Cortex of kidney (tissue), 1 donor: ENCODE data around the gene UCMA.

Experiments
- DNase-seq: peaks from one replicate; lab custom pipeline; 2025; lab: John Stamatoyannopoulos, UW

Gene UCMA

DNA sequence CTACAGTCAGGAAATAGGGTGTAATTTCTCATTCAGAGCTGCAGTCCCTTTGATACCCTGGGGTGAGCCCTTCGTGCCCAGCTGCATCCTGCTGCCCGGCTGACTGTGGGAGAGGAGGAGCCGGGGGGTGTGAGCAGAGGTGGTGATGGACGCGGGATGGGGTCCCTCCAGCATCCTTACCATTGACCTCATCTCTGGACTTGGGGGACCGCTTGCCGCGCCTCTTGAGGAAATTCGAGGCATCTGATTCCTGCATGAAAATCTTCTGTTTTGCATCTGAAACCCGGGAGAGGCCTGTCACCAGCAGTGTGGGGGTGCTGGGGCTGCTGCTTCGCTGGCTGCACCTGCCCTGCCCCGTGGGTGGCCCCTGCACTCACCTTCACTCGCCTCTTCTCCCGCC lies 816 bp downstream of the UCMA start:
- no peak for DNase-seq

- no peak for DNase-seq
These were observed 2.4 kb downstream of the UCMA start for GRCh38 chr10:13231808-13232207.

DNA sequence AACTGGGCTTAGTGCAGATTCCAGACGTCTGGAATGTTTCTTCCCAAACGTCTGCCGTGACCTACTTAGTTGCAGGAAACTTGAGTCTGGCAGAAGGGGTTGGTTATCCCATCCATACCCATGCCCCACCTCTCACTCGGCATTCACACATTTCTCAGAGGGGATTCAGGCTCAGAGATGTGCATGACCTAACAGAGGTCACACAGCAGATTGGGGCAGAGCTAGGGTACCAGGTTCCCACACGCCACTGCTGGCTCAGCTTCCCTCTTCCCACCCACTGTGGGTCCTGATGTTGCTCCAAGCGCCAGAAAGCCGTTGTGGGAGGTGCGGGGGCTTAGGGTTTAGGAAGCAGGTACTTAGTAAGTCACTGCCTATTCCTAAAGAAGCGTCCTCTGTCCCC lies 3.0 kb downstream of the UCMA start:
- no peak for DNase-seq

DNA sequence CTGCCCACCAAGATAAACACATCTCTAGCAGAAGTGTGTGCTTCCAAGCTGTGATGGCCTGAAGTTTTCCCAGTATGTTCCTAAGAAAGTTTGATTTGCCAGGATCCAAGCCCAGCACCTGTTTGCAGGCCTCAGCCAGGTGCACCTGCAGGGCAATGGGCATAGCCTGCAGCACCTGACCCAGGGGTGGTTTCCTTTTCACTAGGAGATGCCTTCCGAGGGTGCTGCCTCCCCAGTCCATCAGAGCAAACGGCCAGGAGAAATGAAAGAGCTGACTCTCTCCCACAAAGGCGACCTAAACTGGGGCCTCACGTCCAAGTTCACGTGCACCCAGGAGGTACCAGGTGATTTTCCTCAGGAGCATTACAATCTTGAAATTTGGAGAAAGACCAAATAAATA lies 7.1 kb downstream of the UCMA start:
- no peak for DNase-seq

- no peak for DNase-seq
These were observed 8.6 kb downstream of the UCMA start for GRCh38 chr10:13225601-13226000.

DNA sequence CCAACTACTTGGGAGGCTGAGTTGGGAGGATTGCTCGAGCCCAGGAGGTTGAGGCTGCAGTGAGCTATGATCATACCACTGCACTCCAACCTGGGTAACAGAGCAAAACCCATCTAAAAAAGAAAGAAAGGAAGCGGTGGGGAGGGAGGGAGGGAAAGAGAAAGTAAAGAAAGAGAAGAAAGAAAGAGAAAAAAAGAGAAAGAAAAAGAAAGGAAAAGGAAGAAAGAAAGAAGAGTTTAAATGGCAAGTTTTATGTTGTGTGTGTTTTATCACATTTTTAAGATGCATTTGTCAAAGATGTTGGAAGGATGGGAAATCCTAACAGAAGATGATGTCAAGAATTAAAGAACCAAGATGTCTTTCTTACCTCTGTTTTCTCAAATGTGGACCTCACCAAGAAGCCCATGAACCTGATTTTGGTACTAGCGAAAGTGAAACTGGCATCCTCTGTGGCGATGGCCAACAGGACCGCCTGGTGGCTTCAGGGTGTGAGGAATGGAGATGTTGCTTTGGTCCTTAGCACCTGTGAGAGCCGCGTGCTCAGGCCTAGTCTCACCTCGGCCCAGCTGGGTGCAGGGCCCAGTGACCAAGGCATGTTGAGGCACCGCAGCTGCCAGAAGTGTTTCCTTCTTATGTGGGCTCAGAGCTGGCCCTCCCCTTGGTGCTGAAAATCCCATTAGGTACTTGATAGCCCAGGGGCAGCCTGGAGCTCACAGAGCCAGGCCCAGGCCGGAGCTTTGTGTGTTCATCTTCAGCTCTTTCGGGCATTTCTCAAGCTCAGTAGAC lies 9.8 kb downstream of the UCMA start:
- no peak for DNase-seq

GRCh38 chr10:13223241-13223640 lies 10.9 kb downstream of the UCMA start:
- no peak for DNase-seq

DNA sequence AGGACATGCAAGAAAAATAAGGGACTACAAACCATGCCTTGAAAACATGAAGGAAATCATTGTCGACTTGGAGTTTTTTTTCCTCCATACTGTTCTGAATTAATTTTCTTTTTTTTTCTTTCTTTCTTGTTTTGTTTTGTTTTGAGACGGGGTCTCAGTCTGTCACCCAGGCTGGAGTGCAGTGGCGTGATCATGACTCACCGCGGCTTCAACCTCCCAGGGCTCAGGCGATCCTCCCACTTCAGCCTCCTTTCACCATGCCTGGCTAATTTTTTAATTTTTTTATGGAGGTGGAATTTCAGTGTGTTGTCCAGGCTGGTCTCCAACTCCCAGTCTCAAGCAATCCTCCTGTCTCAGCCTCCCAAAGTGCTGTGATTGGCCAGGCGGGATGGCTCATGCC lies 11.6 kb downstream of the UCMA start:
- no peak for DNase-seq

DNA sequence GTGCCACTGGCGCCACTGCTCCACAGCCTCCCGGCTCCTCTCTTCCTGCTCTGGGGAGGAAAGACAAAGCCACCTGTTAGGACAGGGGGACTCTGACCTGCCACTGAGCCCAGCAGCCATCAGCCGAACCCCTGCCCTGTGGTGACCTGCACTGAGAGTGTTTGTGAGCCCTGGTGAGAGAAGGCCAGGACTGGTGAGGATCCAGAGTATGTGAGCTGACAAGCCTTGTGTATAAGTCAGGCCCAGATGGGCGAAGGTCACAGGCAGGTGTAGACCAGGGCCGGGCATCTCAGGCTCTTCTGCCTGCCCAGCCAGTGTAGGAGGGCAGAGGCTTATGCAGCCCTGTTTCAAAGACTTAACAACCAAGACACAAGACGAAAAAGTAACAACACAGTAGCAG lies 12.0 kb downstream of the UCMA start:
- no peak for DNase-seq

DNA sequence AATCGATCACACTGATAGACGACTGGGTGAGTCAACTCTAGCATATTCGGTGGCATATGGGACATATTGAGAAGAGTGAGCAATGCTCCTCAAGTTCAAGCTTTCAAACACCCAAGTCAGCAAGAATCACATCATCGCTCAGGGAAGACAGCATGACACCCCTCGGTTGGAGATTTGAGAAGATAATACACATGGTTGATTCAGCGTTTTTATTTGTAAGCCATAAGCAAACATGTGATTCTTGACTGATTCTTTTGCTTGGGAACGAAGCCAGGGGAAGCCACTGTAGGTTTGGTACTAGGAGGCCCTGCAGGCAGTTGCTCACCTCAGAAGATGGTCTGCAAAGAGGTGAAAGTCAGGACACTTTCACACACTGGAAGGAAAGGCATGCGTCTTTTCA lies 12.6 kb downstream of the UCMA start:
- DNase-seq, result no peak

GRCh38 chr10:13219685-13220670 lies 14.2 kb downstream of the UCMA start:
- DNase-seq, result no peak

GRCh38 chr10:13218878-13219277 lies 15.3 kb downstream of the UCMA start:
- DNase-seq, result no peak

DNA sequence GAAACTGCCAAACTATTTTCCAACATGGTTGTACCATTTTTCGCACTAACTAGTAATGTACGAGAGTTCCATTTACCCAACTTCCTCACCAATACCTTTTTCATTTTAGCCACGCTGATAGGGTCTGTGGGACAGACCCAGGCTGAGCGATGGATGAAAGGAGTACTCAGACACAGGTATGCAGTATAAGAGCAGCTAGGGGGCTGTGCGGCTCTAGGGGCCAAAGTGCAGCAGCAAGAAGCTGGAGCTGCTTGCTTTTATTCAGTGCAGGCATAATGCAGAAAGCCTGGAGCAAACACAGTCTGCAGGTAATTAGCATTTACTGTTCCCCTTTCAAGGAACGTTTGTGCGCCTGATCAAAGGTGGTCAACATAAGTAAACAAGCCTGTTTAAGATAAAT lies 21.0 kb downstream of the UCMA start:
- DNase-seq, result no peak

- DNase-seq, result no peak
These were observed 27.4 kb downstream of the UCMA start for GRCh38 chr10:13206546-13207443.

DNA sequence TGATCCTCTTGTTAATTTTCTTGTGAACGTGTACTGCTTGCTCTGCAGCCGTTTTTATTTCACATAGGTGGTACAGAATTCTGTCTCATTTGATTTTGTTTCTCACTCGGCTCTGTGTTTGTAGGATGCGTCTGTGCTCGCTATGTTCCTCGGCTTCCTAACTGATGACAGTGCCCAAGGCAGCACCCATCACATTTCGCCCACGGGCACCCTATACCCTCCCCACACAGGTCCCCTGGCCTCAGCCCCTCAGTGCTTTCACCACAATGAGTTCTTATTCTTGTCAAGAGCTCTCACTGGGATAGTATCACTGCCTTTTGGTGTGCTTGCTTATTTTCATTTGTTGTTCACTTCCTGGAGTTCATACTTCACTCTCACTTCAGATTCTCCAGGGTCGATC lies 28.1 kb downstream of the UCMA start:
- no peak for DNase-seq

DNA sequence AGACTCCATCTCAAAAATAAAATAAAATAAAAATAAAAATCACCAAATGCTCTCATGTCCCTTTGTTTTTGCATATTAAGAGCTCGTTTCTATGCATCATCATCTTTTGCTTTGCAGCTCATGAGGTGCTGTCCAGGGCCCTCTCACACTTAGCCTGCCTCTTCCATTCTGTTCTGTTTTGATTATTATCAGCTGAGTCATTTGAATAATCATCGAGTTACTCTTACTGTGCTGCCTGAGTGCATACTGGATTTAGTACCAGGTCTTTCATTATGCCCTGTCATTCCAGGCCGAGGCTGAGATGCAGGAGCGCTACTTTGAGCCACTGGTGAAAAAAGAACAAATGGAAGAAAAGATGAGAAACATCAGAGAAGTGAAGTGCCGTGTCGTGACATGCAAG lies 33.0 kb downstream of the UCMA start:
- no peak for DNase-seq

- DNase-seq, result no peak
These were observed 39.2 kb downstream of the UCMA start for GRCh38 chr10:13195016-13195415.

DNA sequence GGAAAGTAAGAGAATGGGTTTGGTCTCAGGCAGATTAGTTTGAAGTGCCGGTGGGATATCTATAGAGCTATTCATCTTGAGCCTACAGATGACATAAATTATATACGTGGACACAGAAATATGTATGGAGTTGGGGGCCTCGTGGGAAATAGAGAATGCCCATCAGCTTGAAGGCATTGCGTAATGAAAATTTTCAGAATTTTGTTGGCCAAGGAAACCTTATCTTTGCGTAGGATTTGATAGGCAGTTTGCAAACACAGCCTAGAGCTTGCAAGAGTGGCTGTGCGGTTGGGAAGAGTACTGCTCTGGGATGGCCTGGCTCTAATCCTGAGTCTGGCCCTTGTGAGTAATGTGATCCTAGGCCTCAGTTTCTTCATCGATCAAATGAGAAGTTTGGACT lies 40.5 kb downstream of the UCMA start:
- no peak for DNase-seq

GRCh38 chr10:13191362-13191761 lies 42.8 kb downstream of the UCMA start:
- no peak for DNase-seq

DNA sequence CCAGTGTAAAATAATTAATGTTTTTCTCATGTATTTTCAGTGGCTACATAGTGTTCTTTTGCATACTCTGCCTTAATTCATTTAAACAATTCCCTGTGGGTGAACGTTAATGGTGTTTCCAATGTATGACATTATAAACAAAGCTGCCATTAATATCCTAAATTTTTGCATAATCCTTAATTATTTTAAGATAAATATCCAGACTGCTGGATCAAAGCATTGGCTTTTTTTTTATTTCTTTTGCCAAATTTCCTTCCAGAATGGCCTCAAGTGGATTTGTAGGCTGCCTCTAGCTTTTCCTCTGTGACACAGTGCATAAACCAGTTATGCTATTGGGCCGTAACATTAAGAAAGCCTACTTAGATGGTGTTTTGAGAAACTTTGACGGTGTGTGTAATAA lies 43.4 kb downstream of the UCMA start:
- no peak for DNase-seq

DNA sequence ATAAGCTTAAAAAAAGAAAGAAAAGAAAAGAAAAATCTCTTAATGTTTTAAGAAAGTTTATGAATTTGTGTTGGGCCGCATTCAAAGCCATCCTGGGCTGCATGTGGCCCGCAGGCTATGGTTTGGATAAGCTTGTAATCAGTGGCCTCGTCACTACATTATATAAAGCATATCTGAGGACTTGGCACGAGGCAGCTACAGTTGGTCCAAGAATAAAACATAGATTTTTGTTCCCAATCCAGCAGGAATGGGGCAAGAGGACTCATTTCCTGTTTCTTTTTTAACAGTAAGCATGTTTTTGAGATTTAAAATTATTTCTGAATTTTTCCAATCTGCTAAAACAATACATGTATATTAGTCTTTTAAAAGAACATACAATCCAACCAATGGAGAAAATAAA lies 44.2 kb downstream of the UCMA start:
- no peak for DNase-seq

- DNase-seq, result no peak
These were observed 45.6 kb downstream of the UCMA start for GRCh38 chr10:13188593-13188992.
